HFF-Myc (cell line): Measurements from ENCODE around the gene NTN5.
A peak's percentile ranks its signal among the peaks of the same experiment; 100 is the strongest.

Experiments used
- DNase-seq: peaks from one replicate; pipeline ENCODE4 v3.0.0-alpha.2; 2011; ENCODE audit warnings: low read depth; ENCODE audit errors: extremely low read depth
- H3K4me3 ChIP-seq: replicated peaks from 2 replicates; pipeline ENCODE4 v1.5.1; 2011; ENCODE audit warnings: low read depth, mild to moderate bottlenecking, control low read depth, low read length
- TF ChIP-seq, protein P1 (sequence below): IDR thresholded peaks from 2 replicates; pipeline ENCODE4 v1.5.1; 2012; ENCODE audit warnings: mild to moderate bottlenecking, low read depth, low read length, control low read depth; ENCODE audit errors: missing control alignments

Gene NTN5

GRCh38 chr19:48623556-48624066 is 49.2 kb downstream of the NTN5 start:
- no peak for DNase-seq
- peak overlapping the region; percentile 71 for H3K4me3 ChIP-seq
- TF ChIP-seq, protein P1, sequence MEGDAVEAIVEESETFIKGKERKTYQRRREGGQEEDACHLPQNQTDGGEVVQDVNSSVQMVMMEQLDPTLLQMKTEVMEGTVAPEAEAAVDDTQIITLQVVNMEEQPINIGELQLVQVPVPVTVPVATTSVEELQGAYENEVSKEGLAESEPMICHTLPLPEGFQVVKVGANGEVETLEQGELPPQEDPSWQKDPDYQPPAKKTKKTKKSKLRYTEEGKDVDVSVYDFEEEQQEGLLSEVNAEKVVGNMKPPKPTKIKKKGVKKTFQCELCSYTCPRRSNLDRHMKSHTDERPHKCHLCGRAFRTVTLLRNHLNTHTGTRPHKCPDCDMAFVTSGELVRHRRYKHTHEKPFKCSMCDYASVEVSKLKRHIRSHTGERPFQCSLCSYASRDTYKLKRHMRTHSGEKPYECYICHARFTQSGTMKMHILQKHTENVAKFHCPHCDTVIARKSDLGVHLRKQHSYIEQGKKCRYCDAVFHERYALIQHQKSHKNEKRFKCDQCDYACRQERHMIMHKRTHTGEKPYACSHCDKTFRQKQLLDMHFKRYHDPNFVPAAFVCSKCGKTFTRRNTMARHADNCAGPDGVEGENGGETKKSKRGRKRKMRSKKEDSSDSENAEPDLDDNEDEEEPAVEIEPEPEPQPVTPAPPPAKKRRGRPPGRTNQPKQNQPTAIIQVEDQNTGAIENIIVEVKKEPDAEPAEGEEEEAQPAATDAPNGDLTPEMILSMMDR: no peak

DNA sequence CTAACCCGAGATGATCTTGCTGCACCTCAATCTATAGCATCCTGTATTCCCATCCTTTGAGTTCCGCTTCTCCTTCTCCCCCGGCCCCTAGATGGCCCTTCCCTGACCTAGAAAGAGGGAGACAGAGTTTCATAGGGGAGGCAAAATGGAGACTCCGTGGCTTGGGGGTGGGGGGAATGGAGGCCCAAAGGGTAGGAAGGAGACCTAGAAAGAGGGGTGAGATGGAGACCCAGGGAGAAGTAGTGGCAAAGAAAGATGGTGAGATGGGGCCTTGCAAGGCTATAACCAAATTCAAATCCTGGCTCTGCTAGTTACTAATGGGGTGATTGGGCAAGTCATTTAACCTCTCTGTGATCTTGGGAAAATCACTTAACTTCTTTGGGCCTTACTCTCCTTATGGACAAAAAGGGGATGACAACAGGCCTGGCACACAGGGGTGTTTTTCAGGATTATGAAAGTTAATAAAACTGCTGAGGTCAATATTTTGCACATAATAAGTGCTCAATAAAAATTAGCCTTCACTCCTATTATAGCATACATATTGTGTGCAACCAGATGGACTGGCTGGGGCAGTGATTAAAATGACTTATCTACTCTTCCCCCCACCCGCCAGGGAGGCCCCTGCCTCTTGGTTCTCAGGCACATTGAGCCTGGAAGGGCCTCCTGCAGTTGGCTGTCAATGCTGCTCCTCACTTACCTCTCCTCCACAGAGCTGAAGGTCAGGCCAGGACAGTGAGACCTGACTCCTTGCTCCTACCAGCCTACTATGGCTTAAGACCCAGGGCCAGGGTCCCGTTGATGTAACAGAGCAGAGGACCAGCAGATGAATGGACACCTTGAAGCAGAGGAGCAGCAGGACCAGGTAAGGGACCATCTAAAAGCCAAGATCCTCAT is 52.9 kb downstream of the NTN5 start:
- H3K4me3 ChIP-seq: peak overlapping the region; percentile 90
- DNase-seq: no peak
- TF ChIP-seq, protein P1: no peak

DNA sequence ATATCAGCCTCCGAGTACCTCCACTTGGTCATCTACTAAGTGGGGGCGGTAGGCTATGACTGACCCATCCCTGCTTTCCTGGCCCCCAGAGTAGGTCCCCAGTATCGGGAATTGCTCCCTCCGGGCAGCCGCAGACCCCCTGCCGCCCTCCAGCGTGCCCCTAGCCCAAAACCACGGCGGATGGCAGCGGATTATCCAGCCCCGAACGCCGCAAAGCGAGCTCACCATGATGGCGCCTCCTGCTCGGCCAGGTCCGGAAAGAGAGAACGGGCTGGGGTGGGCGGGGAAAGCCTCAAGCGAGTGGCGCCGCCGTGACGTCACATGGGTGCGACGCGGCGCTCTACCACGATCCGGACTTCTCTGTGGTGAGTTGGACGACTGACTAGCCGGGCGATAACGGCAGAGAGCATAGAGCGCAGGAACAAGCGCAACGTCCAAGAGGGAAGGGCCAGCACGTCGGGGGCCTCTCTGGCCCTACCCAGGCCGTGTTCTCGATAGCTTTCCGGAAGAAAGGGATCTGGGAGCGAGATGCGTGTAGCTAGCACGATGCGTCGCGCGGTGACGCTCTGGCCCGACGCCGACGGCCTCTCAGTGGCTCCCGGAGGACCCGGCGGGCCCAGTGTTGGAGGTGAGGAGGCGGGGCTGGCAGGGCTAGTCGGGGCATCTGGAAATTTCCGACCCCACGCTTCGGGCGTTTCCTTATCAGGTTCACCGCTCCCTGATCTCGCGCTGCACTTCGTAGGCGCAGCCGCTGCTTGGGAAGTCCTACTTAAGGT is 53.7 kb downstream of the NTN5 start, which contains the start of the genes RPL18 and SPHK2:
Gene RPL18 (minus strand): TSS at position 263 of the 776 bp plus-strand sequence. CDS start 35 bp downstream, at position 228.
Gene SPHK2 (plus strand): TSS at position 591 of the 776 bp plus-strand sequence. CDS start 1,009 bp downstream, outside the sequence.
- TF ChIP-seq, protein P1: no peak

DNA sequence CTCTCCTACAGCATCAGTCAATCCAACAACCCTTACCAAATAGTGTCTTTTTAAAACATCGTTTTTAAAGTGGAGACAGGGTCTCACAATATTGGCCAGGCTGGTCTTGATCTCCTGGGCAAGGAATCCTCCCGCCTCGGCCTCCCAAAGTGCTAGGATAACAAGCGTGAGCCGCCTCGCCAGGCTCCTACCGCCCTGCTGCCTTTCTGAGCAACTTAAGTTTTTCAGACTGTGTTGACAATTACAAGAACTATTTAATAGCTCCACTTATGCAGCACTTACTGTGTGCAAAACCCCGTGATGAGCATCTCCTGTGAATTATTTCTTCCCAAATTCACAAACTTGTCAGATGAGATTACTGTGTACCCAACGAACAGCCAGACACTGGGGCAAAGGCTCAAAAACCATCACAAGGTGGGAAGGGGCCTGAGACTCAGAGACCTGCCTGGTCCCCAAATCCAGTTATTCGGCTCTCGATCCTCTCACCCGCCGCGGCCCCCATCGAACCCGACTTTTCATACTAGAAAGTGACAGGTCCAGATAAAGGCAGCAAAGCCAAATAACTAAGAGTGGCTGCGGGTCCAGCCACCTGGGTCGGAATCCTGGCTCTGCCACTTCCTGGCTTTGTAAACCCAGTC is 54.4 kb downstream of the NTN5 start:
- H3K4me3 ChIP-seq: peak overlapping the region; percentile 90
- TF ChIP-seq, protein P1: no peak
- DNase-seq: no peak

More for the DNA sequence above, 53.7 kb downstream of the NTN5 start, which contains the start of the genes RPL18 and SPHK2:
- peak within 1 kb of the TSS; percentile 90 for H3K4me3 ChIP-seq
- DNase-seq: peak; percentile 99

- no peak for DNase-seq
- peak overlapping the region; percentile 90 for H3K4me3 ChIP-seq
- TF ChIP-seq, protein P1: no peak
Observed at GRCh38 chr19:48617146-48617937, 55.5 kb downstream of the NTN5 start.
